Prostate gland (tissue), 2 donors: ENCODE results near the gene SYMPK. TPM values are rescaled to one million over a fixed set of nuclear protein-coding genes. Genes with fewer than 3 reads are reported as not detected.

ENCODE experiments used
- DNase-seq: peaks from one replicate; pipeline ENCODE4 v3.0.0-alpha.2; 2019; ENCODE audit warnings: low spot score
- H3K27ac ChIP-seq, 2 donors: fragments of 200-600 bp; sonication (generic); 2 replicates each; pipeline ENCODE4 v1.5.1; 2017 to 2019
- H3K27me3 ChIP-seq: fragments of 200-600 bp; sonication (generic); replicated peaks from 2 replicates; pipeline ENCODE4 v1.5.1; 2019; ENCODE audit not compliant: insufficient read depth
- H3K36me3 ChIP-seq, 2 donors: fragments of 200-600 bp; sonication (generic); 1 replicate in 1 of 2; 2 replicates in 1 of 2; pipeline versions ENCODE4 v1.5.1 to v1.8.1; 2017 to 2019
- H3K4me1 ChIP-seq: fragments of 200-600 bp; sonication (generic); replicated peaks from 2 replicates; pipeline ENCODE4 v1.5.1; 2019
- H3K4me3 ChIP-seq, 2 donors: fragments of 200-600 bp; sonication (generic); 2 replicates each; pipeline ENCODE4 v1.5.1; 2017 to 2019
- H3K9me3 ChIP-seq: fragments of 200-600 bp; sonication (generic); 2 replicates; pipeline ENCODE4 v1.5.1; 2017
- CTCF ChIP-seq, 4 experiments: fragments of 200-600 bp in 2 of 4; fragments of 450-650 bp in 2 of 4; sonication (generic) in 2 of 4; IDR thresholded peaks; 1 replicate in 3 of 4; 2 replicates in 1 of 4; pipeline ENCODE4 v1.5.1; 2016 to 2019; ENCODE audit warnings: antibody characterized with exemption in 4 of 4, mild to moderate bottlenecking in 2 of 4, moderate library complexity in 2 of 4
- POLR2A ChIP-seq: fragments of 450-650 bp; IDR thresholded peaks from one replicate; pipeline ENCODE4 v1.6.1; 2016; ENCODE audit warnings: antibody characterized with exemption, mild to moderate bottlenecking
- POLR2AphosphoS5 ChIP-seq: sonication (generic); formaldehyde crosslinking; IDR thresholded peaks from one replicate; pipeline ENCODE4 v1.6.1; 2017; ENCODE audit warnings: antibody characterized with exemption
- WGBS: methylation state at CpG from one replicate; pipeline ENCODE4 v1.1.5; 2018; 5-methylcytosine and 5-hydroxymethylcytosine counted together
- intact Hi-C: fragments of 100-400 bp; cut with DNase I; formaldehyde crosslinking; loops from one replicate; pipeline ENCODE4 v1.14.2; 2022
- total RNA-seq, 2 donors: library from RNA; depleted of rRNA; stranded (reverse); fragments of >200 nt; gene quantifications; one replicate each; pipeline ENCODE4 v1.1.0, GENCODE V29; 2016

SYMPK gene
- total RNA-seq, 2 donors from 2014 or later = 76.4 to 104 TPM

- Histone ChIP-seq H3K36me3 (no peaks in the 10 kb centered on the region), H3K4me1 (peaks cover 2% of the 10 kb centered on the region), H3K27ac (no peak overlapping the region), H3K27me3 (no peaks in the 10 kb centered on the region), H3K9me3 (no peaks in the 10 kb centered on the region), H3K4me3 (peak overlapping the region in 1 of 2 donors; percentile 82)
- no peak for DNase-seq
- intact Hi-C loops = no loop called here
- TF ChIP-seq POLR2AphosphoS5 (no peak), POLR2A (no peak), CTCF (IDR thresholded peaks at IDR 0.05) (no peak)
- 46% methylated on average over 3 of the region's 3 CpGs for WGBS
Observed at GRCh38 chr19:45793178-45793564, 69.8 kb downstream of the SYMPK start.

- DNase-seq = peak; percentile 100
- 0% methylated on average over 20 of the region's 86 CpGs for whole genome bisulfite sequencing
- TF ChIP-seq POLR2AphosphoS5 = peak; percentile 92
- no peak for TF ChIP-seq CTCF (IDR thresholded peaks at IDR 0.05)
- peak; percentile 49 for TF ChIP-seq POLR2A
- H3K27ac ChIP-seq = peak within 1 kb of the TSS; percentile 55 to 68
- intact Hi-C loops = no loop called here
- no peaks in the 10 kb centered on the region for H3K9me3 ChIP-seq
- no peaks in the 10 kb centered on the region for H3K36me3 ChIP-seq
- peaks cover 2% of the 10 kb centered on the region for H3K4me1 ChIP-seq
- no peaks in the 10 kb centered on the region for H3K27me3 ChIP-seq
- peak within 1 kb of the TSS; percentile 71 to 82 for H3K4me3 ChIP-seq
Observed at GRCh38 chr19:45792470-45793177, 70.3 kb downstream of the SYMPK start, which contains the start of gene DMWD. Gene DMWD, minus strand, starts transcription at chr19:45792845. Its CDS starts 89 bp downstream, at chr19:45792756.

GRCh38 chr19:45791744-45792469 lies 71.0 kb downstream of the SYMPK start:
- TF ChIP-seq POLR2A (no peak), POLR2AphosphoS5 (no peak), CTCF (IDR thresholded peaks at IDR 0.05) (no peak)
- WGBS = 7% methylated on average over 26 of the region's 31 CpGs
- H3K4me1 ChIP-seq = peaks cover 2% of the 10 kb centered on the region
- no peaks in the 10 kb centered on the region for H3K27me3 ChIP-seq
- peak overlapping the region; percentile 55 to 68 for H3K27ac ChIP-seq
- H3K9me3 ChIP-seq = no peaks in the 10 kb centered on the region
- H3K36me3 ChIP-seq = no peaks in the 10 kb centered on the region
- DNase-seq = no peak
- intact Hi-C loops = no loop called here
- peak overlapping the region; percentile 71 to 82 for H3K4me3 ChIP-seq

- Histone ChIP-seq H3K27me3 (no peaks in the 10 kb centered on the region), H3K4me3 (no peak overlapping the region), H3K9me3 (no peaks in the 10 kb centered on the region), H3K4me1 (peaks cover 2% of the 10 kb centered on the region), H3K36me3 (no peaks in the 10 kb centered on the region), H3K27ac (no peak overlapping the region)
- TF ChIP-seq CTCF (IDR thresholded peaks at IDR 0.05) (no peak), POLR2AphosphoS5 (no peak), POLR2A (no peak)
- DNase-seq = no peak
- WGBS = 88% methylated on average over 8 of the region's 8 CpGs
- intact Hi-C loops = no loop called here
Observed at GRCh38 chr19:45790942-45791341, 72.0 kb downstream of the SYMPK start.
